GM19240 (cell line): ENCODE results near the gene ACP7.
"Not testable (repeated sequence)": the region's sequence is repeated elsewhere in the genome, so short reads cannot be mapped to it uniquely, and the experiment has no call there.

ENCODE experiments used
- DNase-seq: peaks from one replicate; pipeline ENCODE4 v3.0.0; 2011; ENCODE audit warnings: low spot score; ENCODE audit not compliant: insufficient read length

The ACP7 gene

GRCh38 chr19:39077323-39077722, 6.8 kb upstream of the ACP7 start:
- no peak for DNase-seq

DNA sequence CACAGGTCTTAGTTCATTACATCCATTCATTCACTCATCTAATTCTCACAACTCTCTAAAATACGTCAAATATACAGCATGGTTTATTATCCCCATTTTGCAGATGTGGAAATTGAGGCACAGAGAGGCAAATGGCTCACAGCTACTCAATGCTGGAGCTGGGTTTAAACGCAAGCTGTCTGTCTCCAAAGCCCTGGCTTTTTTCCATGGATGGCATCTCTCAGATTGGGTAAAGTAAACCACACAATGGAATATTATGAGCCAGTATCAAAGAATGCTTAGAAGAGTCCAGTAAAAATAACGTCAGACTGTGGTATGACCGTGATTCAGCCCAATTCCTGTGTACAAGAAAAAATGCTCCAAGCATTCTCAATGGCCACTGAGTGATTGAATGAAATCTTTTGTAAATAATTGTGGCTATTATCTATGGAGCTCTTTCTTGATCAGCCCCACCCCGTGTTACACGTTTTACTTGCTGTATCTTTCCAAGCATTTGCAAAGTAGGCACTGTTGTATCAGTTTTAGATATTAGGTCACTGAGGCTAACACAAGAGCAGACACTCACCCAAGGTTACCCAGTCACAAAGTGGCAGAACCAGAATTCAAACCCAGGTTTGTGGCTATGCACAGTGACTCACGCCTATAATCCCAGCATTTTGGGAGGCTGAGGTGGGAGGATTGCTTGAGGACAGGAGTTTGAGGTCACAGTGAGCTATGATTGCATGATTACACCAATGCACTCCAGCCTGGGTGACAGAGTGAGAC, 5.5 kb upstream of the ACP7 start:
- DNase-seq = no peak

- no peak for DNase-seq
These were observed 3.7 kb upstream of the ACP7 start for GRCh38 chr19:39080431-39080830.

- no peak for DNase-seq
These were observed 2.0 kb upstream of the ACP7 start for GRCh38 chr19:39082167-39082566.

DNA sequence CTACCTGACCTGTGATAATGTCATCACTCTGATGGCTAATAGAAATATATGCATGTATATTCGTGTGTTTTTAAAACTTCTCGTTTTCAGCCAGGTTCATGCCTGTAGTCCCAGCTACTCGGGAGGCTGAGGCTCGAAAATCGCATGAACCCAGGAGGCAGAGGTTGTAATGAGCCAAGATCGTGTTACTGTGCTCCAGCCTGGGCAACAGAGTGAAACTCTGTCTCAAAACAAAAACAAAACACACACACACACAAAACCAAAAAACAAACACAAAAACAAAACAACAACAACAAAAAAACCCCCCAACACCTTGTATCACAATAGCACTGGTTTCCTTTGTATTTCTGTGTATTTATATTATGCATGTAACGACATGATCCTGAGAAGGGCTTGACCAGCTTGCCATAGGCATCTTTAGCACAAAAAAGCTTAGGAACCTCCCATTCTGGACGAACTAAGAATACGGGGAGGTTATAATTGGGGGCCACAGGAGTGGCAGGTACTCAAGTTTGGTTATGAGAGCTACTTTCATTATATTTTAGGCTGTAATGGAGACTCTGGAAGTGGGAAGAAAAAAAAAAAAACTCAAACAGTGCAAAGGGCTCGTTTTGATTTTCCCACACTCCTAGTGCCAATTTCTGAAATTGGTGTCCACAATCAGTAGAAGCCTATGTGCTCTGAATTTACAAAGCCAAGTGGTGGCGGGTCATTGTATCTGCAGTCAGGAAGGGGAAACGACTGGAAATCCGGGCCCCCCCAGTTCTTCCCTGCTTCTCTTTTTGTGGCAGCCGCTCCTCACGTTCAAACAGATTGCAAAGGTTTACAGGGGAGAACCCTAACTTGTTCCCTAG, 1.2 kb upstream of the ACP7 start:
- no peak for DNase-seq

- DNase-seq = no peak
These were observed 577 bp upstream of the ACP7 start for GRCh38 chr19:39083599-39083982.

- no peak for DNase-seq
These were observed 538 bp downstream of the ACP7 start for GRCh38 chr19:39084732-39085080.

GRCh38 chr19:39085392-39085791, 1.2 kb downstream of the ACP7 start:
- no peak for DNase-seq

DNA sequence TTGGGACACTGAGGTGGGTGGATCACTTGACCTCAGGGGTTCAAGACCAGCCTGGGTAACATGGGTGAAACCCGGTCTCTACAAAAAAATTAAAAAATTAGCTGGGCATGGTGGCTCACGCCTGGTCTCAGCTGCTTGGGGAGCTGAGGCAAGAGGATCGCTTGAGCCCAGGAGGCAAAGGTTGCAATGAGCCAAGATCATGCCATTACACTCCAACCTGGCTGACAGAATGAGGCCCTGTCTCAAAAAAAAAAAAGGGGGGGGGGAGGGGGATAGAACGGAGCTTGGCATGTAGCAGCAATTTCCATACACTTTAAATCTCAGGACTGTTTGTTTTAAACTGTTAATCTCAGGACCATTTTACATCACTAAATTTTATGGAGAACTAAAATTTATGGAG, 2.2 kb downstream of the ACP7 start:
- DNase-seq = no peak

DNA sequence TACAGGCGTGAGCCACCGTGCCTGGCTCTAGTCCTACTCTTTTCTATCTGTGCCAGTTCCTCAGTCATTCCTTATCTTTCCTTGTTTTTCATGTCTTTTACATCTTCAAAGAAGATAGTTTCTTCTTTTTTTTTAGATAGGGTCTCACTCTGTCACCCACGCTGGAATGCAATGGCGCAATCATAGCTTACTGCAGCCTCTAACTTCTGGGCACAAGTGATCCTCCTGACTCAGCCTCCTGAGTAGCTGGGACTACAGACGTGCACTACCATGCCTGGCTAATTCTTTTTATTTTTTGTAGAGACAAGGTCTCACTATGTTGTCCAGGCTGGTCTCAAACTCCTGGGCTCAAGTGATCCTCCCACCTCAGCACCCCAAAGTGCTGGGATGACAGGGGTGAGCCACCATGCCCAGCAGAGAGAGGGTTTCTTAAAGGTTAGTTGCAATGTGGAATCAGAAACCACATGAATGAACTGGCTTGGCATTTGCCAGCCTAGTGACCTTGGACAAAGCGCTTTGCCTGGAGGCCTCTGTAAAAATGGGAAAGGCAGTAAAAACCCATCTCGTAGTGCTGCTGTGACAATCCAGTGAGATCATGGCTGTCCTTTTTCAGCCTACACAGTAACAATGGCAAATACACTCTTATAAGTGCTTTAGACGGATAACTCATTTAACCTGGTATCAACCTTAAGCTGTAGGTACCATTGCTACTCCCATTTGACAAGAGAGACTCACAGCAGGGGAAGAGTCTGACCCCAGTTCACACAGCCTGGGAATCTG, 3.9 kb downstream of the ACP7 start:
- no peak for DNase-seq

DNA sequence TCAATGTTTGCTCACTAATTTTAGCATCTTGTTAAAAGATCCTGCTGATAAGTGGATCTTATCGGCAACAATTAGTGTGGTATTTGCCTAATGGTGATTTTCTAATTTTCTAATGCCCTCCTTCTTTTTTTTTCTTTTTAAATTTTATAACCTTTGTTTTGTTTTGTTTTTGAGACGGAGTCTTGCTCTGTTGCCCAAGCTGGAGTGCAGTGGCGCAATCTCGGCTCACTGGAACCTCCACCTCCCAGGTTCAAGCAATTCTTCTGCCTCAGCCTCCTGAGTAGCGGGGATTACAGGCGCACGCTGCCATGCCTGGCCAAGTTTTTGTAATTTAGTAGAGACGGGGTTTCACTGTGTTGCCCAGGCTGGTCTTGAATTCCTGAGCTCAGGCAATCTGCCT, 5.8 kb downstream of the ACP7 start:
- DNase-seq = not testable (repeated sequence)

- DNase-seq = no peak
These were observed 6.7 kb downstream of the ACP7 start for GRCh38 chr19:39090881-39091280.

GRCh38 chr19:39095799-39096540, 11.8 kb downstream of the ACP7 start:
- DNase-seq = not testable (repeated sequence)

DNA sequence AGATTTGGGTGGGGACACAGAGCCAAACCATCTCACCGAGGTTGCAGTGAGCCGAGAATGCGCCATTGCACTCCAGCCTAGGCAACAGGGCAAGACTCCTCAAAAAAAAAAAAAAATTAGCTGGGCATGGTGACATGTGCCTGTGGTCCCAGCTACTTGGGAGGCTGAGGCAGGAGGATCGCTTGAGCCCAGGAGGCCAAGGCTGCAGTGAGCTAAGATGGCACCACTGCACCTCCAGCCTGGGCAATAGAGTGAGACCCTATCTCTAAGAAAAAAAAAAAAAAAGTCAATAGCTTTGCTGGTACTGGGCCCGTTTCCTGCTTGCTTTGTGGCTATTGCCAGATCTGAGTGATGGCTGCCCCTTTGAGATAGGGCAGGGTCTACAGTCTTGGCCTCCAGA, 13.1 kb downstream of the ACP7 start:
- no peak for DNase-seq

DNA sequence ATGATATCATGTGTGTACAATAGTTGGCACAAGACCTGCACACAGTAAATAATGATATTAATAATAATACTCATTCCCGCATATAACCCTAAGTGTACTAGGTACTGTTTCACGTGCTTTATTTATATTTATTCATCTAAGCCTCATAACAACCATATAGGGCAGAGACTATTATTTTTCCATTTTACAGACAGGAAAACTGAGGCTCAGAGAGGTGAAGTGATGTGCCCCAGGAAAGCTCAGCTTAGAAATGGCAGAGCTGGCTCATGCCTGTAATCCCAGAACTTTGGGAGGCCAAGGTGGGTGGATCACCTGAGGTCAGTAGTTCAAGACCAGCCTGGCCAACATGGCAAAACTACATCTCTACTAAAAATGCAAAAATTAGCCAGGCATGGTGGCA, 13.6 kb downstream of the ACP7 start:
- DNase-seq = no peak

GRCh38 chr19:39098365-39099269, 14.4 kb downstream of the ACP7 start:
- DNase-seq = no peak

DNA sequence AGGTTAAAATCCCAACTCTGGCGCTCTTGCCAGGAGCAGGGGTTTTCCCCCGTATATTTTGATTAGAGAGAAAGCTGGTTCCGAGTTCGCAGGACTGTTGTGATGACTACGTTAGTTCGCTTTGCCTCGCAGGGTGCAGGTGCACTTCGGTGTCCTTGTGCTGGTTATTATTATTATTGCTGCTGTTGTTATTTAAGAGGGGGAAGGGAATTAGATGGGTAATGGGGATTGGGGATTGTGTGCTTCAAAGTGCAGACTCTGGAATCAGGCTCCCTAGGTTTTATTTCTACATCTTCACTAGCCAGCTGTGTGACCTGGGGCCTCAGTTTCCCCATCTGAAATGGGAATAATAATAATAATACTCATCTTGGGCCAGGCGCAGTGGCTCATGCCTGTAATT, 15.2 kb downstream of the ACP7 start:
- DNase-seq = no peak

DNA sequence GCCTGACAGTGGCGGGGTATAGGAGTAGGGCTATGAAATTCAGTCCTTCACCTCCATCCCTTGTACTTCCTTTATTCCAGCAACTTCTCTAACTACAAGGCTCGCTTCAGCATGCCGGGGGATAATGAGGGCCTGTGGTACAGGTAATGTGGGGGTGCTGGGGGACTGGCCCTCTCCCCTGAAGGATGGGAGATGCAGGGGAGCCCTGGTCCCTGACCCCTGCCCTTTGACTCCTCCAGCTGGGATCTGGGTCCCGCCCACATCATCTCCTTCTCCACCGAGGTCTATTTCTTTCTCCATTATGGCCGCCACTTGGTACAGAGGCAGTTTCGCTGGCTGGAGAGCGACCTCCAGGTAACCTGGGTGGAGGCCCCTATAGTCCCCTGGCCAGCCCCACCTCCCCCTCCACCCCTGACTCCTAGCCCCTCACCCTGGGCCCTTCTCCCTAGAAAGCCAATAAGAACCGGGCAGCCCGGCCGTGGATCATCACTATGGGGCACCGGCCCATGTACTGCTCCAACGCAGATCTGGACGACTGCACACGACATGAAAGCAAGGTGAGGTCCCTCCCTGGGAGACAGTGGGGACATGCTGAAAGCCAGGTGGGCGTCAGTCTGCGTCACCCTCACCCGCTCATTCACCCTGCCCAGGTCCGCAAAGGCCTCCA, 16.5 kb downstream of the ACP7 start:
- DNase-seq = no peak

DNA sequence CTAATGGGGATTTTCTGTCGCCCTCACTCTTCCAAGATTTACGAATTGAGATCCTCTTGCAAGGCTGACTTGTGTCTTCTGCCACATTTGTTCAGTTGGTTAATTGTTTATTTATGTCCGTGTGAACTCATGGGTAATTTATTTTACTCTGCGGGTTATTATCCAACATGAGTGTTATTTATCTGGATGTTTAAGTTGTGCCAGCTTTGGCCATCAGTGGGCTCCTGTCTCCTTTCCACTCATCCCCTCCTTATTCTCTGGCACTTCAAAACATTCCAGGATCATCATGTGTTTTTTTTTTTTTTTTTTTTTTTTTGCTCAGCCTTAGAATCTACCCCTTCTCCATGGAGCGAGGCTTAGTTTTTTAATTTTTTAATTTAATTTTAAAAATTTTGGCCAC, 19.0 kb downstream of the ACP7 start:
- DNase-seq = no peak

DNA sequence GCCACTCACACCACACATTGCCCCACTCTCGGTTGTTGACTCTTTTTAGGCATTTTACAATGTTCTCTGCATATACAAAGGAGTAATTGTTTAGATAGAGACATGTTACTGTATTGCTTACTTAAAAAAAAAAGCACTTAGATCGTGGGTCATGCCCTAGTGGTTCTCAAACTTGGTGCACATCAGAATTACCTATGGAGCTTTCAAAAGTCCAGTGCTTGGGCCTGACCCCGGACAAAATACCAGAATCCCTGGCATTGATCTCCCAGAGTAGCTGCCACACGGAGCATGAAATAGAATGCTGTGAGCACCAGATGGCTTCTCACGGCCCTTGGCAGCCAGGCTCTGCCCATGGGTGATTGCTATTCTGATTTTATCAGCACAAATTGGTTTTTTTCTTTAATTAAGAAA, 20.0 kb downstream of the ACP7 start:
- DNase-seq = no peak
